LHCN-M2 (cell line): ENCODE data around the gene ITFG1. TPM values are rescaled to one million over a fixed set of nuclear protein-coding genes. Genes with fewer than 3 reads are reported as not detected.
"Not testable (repeated sequence)": the region's sequence is repeated elsewhere in the genome, so short reads cannot be mapped to it uniquely, and the experiment has no call there.

Source experiments
- DNase-seq: peaks from one replicate; pipeline ENCODE4 v3.0.0-alpha.2; 2012; ENCODE audit warnings: low read depth
- total RNA-seq: library from RNA; depleted of rRNA; stranded (reverse); fragments of >200 nt; gene quantifications from 2 replicates; pipeline ENCODE4 v1.2.3, GENCODE V29; 2014

The ITFG1 gene
- total RNA-seq, 1 experiment from 2014 or later, result 69.2 TPM

- DNase-seq, result no peak
These were observed 209.9 kb downstream of the ITFG1 start for GRCh38 chr16:47250983-47251382.

GRCh38 chr16:47247690-47248089 is 213.2 kb downstream of the ITFG1 start:
- no peak for DNase-seq

GRCh38 chr16:47244206-47244605 is 216.7 kb downstream of the ITFG1 start:
- DNase-seq, result no peak

DNA sequence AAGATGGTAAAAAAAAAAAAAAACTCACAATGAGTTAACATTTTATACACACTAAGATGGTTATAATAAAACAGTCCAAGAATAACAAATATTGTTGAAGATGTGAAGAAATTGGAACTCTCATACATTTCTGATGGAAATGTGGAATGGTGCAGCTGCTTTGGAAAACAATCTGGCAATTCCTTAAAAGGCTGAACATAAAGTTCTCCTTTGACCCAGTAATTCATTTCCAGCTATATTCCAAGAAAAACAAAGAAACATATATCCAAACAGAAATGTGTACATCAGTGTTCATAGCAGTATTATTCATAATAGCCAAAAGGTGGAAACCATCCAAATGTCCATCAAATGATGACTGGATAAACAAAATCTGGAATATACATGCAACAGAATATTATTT is 219.8 kb downstream of the ITFG1 start:
- DNase-seq, result no peak

GRCh38 chr16:47236716-47237115 is 224.1 kb downstream of the ITFG1 start:
- DNase-seq, result no peak

DNA sequence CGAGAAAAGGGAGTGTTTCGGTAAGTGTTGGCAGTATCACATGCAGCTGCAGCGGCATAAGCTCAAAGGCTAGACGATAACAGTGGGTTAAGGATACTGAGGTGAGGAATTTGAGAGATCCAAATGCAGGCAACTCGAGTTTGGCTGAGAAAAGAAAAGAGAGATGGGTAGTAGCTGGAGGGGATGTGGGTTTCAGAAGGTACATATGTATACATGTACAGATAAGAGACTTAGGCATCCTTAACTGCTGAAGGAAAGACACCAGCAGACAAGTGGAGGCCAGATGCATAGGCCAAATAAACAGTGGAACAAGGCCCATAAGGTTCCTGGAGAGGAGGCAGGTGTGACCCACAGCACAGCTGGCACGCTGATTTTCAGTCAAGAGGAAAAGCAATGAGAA is 230.6 kb downstream of the ITFG1 start:
- no peak for DNase-seq

DNA sequence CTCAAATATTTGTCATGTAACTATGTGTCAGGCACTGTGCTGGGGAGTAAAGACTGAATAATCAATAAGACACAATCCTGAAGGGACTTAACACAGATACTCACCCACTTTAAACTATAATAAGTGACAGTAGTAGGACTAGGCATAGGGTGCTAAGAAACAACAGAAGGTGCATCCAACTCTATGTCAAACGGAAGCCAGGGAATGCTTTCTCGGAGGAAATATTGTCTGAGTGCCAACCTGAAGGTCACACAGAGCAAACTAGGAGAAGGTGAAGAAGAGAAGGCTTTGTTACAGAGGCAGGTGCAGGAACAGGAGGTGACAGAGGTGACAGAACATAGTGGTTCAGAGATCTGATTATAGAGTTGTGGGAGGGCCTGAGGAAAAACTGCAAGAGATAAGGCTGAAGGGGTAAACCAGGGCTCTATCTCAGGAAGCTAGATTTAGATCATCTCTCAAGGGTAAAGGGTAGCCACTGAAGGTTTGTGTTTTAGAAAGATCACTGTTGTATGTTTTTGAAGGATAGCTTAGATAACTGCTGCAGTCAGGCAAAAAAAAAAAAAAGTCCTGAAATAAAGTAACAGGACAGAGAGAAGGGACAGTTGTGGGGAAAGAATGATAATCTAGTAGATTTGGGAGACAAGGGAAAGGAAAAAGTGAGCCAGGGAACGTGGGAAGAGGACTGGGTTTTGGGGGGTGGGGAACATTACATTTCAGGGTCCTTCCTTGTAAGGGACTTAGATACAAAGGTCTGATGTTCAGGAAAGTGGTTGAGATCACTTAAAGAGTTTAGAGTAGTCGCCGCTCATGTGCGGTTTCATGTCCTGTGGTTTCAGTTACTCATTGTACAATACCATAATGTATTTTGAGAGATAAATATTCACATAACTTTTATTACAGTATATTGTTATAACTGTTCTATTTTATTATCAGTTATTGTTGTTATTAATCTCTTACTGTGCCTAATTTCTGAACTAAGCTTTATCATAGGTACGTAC is 231.5 kb downstream of the ITFG1 start:
- DNase-seq, result no peak

DNA sequence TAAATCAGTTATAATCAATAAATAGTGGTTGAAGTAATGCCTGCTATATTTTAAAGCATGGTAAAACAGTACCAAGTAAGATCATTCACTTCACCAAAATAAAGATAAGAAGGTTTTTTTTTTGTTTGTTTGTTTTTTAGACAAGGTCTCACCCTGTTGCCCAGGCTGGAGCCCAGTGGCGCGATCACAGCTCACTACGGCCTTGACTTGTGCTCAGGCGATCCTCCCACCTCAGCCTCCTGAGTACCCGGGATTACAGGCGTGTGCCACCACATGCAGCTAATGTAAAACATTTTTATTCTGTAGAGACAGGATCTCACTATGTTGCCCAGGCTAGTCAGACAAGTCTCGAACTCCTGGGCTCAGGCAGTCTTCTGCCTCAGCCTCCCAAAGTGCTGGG is 232.6 kb downstream of the ITFG1 start:
- DNase-seq, result no peak

DNA sequence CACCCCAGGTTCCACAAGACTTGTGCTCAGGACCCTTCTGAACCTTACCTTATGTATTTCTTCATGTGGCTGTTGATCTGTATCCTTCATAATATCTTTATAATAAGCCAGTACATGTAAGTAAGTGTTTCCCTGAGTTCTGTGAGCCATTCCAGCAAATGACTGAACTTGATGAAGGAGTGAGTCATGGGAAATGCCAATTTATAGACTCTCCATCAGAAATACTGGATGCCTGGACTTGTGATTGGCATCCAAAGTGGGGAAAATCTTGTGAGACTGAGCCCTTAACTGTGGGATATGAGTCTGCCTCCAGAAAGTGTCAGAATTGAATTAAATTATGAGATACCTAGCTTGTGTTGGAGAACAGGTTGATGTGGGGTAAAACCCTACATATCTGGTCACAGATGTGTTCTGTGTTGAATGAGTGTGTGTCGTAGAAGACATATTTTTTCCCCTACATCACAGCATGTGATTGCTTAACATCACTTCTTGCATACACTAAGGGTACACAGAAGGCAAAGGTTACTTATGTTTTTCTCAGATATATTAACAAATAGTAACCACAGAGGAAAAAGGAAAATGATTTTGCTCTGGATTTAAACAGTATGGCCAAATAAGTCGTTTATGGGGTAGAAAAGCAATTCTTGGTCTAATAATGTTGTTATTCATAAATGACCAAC is 247.0 kb downstream of the ITFG1 start:
- no peak for DNase-seq

DNA sequence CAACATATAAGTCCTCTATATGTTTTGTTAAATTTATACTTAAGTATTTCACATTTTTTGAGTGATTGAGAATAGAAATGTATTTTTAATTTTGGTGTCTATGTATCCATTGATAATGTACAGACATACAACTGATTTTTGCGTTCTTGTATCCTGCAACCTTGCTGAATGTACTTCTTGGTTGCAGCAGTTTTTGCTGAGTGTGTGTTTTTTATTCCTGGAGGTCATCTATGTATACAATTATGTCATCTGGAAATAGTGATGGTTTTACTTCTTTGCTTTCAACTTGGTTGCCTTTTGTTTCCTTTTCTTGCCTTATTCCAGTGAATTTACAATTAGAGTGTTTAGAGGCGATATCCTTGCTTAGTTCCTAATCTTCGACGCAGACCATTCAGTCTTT is 249.6 kb downstream of the ITFG1 start:
- no peak for DNase-seq

DNA sequence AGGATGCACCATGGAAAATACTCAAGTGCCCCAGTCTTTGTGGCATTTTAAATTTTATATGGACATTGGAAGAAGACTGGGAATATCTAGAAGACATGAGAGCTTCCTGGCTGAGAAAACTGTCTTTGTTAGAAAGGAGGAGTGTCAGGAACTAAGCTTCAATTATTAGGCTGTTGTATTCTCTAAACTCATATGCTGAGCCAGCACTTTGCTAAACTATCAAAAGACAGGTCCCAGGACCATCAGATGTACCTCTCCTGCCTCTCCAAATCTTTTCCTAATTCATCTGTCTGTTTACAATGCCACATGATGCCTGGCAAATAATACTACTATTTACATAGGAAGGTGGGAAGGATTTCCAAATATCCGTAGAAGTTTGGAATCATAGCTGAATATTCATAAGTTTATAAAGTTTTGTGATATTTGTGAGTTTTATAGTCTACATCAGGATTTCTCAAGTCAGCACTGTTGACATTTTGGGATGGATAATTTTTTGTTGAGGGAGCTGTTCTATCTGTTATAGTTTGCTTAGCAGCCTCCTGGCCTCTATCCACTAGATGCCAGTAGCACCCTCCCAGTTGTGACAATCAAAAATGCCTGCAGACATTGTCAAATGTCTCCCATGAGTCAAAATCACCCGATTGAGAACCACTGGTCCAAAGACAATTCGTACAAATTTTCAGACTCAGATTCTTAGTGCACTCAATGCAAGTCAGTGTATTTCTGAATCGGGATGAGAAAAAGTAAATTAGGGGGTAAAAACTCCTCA is 255.9 kb downstream of the ITFG1 start:
- DNase-seq, result no peak

- not testable (repeated sequence) for DNase-seq
These were observed 257.4 kb downstream of the ITFG1 start for GRCh38 chr16:47203433-47203832.

DNA sequence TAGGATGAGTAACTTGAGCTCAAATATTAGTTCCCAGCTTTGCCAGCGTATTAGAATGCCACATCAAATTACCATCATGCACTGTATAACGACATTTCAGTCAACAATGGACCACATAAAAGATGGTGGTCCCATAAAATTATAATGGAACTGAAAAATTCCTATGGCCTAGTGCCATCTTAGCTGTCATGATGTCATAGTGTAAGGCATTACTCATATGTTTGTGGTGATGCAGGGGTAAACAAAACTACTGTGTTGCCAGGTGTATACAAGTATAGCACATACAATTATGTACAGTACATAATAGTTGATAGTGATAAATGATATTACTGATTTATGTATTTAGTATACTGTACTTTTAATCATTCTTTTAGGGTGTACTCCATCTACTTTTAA is 262.7 kb downstream of the ITFG1 start:
- DNase-seq, result no peak

DNA sequence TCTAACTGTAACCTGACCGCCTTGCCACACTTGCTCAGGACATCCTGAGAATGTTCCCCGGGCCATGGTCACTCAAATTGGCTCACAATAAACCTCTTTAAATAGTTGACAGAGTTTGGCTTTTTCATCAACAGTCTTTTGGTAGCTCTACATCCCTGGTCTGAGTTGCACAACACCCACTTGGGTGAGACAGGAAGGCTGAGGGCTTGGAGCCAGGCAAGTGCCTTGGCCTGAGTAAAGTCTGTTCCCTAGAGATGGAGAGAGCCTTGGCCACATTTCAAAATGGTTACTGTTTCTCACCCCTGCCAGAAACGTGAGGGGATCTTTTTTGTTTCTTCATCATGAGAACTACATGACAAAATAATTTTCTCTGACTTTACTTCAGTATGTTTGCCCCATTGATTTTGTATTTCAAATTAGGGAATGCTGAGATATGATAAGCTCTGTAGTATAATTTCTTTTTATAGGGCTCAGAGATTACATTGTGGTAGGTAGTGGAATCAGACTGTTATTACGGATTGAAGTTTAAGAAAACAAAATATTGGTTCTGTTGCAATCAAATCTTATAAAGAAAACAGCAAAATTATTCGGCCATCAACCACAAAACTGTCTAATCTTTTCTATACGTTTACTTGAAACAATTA is 263.2 kb downstream of the ITFG1 start:
- peak; percentile 19 for DNase-seq

DNA sequence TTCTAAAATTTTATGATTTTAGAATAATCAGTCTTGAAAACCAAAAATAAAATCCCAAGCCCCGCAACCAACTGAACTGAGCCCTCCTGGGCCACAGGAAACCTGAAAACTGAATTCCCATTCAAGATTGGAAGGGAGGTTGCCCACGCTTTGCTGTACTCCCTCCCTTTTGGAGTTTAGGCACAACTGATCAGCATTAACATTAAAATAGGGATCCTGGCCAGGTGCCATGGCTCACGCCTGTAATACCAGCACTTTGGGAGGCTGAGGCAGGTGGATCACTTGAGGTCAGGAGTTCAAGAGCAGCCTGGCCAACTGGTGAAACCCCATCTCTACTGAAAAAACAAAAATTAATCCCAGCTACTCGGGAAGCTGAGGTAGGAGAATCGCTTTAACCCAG is 264.4 kb downstream of the ITFG1 start:
- DNase-seq, result no peak

- no peak for DNase-seq
These were observed 278.5 kb downstream of the ITFG1 start for GRCh38 chr16:47182318-47182717.

DNA sequence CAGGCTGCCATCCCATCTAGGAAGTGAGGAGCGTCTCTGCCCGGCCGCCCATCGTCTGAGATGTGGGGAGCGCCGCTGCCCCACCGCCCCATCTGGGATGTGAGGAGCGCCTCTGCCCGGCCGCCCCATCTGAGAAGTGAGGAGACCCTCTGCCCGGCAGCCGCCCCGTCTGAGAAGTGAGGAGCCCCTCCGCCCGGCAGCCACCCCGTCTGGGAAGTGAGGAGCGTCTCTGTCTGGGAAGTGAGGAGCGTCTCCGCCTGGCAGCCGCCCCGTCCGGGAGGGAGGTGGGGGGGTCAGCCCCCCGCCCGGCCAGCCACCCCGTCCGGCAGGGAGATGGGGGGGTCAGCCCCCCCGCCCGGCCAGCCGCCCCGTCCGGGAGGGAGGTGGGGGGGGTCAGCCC is 279.8 kb downstream of the ITFG1 start:
- DNase-seq, result not testable (repeated sequence)

DNA sequence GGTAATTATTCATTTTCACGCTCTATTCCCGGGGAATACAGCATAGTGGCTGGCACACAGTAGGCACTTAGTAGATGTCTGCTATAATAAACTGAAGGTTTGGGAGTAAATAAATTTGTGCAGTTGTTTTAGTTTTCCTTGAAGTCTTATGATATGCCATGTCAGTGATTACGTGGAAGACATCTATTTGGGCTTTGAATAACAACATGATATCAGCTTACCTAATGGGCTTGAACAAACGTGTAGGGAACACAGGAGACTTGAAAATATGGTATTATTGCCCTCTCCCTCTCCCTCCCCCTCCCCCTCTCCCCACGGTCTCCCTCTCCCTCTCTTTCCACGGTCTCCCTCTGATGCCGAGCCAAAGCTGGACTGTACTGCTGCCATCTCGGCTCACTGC is 280.8 kb downstream of the ITFG1 start:
- no peak for DNase-seq

DNA sequence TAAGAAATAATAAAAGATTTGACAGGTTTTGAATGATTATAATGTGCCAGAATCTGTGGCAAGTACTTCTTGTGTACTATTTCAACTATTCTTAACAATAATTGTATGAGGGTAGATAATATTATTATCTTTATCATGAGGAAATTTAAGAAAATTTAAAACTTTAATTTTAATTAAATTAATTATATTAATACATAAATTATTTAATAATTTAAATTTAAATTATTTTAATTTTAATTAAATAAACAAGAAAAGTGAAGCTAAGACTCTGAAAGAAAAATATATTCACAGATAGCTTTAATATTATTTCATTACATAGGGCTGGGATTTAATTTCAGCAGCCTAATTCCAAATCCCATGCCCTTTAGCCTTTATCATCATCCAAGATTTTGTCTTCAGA is 285.7 kb downstream of the ITFG1 start:
- DNase-seq, result no peak

DNA sequence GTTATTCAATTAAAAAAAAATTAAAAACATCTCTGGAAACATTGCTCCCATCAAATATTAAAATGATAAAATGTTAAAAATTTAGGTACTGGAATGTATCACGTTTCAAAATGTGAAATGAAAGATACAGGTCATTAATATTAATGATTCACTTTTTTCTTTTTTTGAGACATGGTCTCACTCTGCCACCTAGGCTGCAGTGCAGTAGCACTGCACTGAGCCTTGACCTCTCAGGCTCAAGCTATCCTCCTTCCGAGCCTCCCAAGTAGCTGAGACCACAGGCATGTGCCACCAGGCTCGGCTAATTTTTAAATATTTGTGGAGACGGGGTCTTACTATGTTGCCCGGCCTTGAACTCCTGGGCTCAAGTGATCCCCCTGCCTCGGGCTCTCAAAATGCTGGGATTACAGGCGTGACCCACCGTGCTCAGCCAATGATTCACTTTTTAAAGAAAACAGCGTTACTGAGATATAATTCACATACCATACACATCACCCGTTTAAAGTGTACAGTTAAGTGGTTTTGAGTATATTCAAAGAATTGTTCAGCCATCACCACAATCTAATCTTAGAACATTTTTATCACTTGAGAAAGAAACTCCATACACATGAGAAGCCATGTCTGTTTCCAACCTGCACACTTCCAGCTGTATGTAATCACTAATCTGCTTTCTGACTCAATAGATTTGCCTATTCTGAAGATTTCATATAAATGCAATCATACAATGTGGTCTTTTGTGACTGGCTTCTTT is 298.0 kb downstream of the ITFG1 start:
- no peak for DNase-seq

DNA sequence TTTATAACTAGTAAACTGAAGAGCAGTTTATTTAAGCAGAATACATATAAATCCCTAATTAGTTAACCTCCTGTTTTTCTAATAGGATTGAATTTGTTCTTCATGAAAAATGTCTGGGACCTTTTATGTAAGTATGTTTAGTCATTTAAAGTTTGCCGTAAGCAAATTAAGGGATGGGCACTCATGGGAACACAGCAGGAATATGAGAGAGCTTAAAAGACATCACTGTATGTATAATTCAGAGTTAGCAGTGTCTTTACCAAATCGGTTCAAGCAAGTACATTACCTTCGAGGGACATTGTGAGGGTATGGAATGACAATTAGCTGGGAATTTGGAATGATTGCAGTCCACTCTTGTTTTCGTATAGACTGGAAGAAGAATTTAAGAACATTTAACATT is 299.4 kb downstream of the ITFG1 start:
- DNase-seq, result no peak
